GM19043 (cell line): ENCODE results near the gene ADCY4.
"Not testable (repeated sequence)": the region's sequence is repeated elsewhere in the genome, so short reads cannot be mapped to it uniquely, and the experiment has no call there.

Experiments used
- ATAC-seq: cut with Tn5 transposase; IDR thresholded peaks from one replicate; pipeline ENCODE4 v1.9.1; 2021; ENCODE audit warnings: low read depth; ENCODE audit not compliant: unreplicated experiment

The ADCY4 gene

DNA sequence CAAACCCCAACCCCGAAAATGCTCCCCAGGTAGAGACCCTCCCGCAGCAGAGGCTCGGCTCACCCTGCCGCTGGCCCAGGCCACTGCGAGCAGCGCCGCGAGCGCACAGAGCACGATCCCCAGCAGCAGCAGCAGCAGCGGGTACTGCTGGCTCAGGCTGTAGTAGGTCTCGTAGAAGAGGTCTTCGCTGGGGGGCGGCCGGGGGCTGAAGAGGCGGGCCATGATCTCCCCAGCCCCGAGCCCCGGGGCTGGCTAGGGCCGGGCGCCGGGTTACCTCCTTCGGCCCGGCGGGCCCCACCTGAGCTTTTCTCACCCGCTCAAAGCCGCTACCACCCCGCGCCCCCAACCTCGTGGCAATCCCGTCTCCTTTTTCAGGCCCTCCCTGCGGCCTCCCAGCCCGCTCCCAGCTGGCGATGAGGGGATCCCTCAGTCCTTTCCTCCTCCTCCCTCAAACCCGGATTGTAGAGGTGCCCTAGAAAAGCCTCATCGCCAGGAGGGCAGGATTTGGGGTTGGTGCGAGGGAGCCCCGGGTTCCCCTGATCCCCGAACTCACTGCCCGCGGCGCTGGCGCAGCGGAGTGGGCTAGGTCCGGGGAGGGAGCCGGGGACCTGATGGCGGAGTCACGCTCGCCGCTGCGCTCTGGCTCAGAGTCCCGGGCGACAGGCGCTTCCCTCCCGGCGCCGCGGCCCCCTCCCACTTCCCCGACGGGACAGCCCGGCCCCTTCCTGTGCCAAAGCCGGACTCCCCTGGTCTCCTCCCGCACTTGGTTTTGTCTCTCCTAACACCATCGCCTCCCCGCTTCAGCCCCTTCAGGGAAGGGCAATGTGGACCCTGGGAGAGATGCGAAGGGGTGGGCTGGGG lies at the start of gene ADCY4:
TSS of gene ADCY4 (minus strand) at position 641 of the 861 bp plus-strand sequence. CDS start at position 222, 419 bp downstream.
- no peak for ATAC-seq

DNA sequence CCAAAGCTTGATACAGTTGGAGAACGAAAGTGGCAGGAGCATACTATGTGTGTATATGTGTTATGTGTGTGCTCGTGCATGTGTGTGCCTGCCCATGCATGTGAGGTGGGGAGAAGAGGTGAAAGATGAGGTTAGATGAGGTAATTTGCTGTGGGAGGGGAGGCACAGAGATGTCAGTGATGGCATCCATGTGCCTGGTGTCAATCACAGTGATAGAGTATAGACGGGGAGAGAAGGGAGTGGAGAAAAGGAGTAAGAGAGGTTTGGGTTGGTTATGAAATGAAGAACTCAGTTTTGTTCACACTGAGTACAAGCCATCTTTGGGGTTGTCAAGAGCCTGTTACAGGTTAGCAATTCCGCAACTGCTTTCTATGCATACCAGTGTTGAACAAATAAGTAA lies 49.3 kb upstream of the ADCY4 start:
- ATAC-seq: no peak

DNA sequence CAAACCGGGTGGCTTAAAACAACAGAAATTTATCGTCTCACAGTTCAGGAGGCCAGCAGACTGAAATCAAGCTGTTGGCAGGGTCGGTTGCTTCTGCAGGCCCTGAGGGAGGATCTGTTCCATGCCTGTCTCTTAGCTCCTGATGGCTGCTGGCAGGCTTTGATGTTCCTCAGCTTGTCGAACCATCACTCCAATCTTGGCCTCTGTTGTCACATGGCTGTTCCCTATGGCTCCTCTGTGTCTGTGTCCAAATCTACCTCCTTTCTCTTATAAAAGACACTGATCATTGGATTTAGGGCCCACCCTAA lies 47.1 kb upstream of the ADCY4 start:
- ATAC-seq: no peak

DNA sequence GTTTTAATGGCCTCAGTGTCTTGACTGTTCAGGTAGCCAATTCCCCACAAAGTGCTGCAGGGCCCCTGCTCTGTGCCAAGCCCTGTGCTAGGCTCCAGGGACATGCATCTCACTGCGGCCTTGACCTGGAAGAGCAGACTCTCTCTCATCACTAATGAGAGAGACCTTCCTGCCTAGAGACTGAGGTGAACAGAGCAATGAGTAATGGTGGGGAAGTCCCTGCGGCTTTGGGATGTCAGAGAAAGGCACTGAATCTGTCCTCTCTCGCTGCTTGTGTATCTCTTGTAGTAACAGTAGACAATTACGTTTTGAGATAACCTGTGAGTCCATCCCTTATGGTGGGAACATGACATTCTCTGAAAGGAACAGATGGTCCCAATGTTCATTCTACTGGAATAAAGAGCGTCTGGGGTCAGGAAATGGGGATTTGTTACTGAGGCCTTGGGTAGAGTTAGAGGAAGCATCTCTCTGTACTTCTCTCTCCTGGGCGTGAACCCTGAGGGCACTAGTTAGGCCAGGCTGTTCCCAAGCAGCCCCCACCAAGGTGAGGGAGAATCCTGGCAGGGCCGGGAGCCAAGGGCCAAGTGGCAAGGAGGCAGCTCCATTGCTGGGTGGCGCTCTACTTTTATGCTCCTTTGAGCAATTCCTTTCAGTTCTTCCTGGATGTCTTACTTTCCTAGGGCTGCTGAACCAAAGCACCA lies 46.6 kb upstream of the ADCY4 start:
- ATAC-seq: no peak

DNA sequence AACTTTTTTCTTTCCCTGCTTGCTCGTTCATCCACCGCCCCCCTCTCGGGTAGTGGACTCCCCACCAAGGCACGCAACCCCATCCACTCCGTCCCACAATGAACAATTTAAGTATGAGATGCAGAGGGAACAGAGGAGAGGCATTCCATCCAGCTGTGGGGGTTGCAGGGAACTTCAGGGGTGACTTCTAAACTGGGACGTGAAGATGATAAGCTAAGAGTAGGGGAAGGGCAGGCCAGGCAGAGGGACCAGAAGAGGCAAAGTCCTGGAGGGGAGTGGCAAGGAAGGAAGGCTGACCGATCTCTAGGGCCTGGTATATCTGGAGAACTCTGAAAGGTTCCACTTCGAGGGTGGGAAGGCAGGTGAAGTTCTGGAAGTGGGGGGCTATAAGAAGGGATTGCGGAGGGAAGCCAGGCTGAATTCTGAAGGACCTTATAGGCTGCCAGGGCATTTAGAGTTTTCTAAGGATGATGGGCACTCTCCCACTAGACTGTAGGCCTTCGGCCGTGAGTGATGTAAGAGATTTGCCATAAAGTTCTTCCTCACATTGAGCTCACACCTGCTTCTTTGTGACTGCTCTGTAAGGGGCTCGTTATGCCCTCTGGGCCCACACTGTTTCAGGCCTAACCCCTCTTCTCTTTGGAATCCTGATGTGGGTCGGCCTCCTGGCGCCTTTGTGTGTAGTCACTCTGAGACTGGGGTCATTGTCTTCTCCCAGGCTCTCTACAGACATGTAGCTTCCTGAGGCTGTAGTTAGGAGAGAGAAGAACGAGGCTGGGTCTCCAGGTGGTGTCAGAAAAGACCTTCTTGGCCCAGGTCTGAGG lies 45.2 kb upstream of the ADCY4 start:
- no peak for ATAC-seq

DNA sequence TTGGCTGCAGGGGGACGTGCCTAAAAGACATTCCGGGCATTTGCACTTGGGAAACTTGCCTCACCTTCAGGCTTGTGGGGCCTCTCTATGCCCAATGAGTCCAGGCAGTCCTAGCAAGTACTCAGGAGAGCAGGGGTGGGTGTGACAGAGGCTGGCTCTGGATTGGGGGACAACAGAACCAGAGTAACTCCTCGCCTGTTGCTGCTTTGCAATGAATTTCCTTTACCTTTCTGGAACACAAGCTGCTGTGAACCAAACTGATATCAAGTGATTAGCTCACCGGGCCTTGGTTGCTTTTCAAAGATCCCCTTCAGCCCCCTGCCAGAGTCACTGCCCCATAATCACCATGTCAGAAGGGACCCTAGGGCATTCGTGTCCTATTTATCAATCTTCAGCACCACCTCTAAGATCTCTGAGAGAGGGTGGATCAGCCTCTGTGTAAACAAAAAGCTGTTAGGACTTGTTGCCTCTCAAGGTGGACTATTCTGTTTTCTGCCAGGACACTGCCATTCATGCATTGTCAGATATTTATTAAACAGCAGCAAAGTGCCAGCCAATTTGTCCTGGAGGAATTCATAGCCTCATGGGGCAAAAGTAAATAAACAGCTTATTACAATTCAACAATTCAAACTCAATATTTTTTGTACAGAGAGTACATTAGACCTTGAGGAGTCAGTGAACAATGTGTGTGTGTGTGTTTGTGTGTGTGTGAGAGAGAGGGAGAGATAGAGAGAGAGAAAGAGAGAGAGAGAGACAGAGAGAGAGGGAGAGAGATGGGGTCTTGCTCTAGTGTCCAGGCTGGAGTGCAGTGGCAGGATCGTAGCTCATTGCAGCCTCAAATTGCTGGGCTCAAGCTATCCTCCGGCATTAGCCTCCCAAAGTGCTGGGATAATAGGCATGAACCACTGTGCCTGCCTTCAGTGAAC lies 44.4 kb upstream of the ADCY4 start:
- no peak for ATAC-seq

DNA sequence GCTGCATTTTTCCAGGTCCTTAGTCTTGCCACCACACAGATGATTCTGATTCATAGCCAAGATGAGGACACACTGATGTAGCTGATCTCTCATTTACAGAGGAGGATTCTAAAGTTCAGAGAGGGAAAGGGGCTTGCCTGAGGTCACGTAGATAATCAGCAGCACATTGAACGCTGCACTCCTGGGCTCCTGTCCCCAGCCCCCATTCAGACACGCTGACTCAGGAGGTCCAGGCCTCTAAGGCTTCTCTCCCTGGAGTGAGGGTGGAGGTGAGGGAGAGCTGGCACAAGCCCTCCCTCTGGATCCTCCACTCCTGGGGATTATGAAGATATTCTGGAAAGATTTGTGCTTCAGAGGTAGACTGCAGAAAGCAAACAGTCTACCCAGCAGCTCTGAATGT lies 43.5 kb upstream of the ADCY4 start:
- no peak for ATAC-seq

DNA sequence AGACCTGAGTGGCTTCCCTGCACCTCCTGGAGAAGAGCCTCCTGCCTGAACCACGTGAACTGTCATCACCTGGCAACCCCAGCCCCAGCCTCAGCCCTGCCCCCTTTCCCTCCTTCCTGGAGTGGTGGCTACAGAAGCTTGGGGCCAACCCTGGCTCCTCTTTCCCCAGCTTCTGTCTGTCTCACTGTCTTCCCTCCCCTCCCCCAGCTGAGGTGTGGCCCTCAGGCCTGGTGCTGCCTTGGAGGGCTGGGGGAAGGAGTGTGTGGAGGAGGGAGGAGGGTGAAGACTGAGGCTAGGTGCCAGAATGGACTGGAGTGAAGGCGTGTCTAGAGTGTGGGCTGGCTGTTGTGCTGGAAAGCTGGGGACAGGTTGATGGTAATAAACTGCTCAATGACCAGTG lies 42.8 kb upstream of the ADCY4 start:
- no peak for ATAC-seq

DNA sequence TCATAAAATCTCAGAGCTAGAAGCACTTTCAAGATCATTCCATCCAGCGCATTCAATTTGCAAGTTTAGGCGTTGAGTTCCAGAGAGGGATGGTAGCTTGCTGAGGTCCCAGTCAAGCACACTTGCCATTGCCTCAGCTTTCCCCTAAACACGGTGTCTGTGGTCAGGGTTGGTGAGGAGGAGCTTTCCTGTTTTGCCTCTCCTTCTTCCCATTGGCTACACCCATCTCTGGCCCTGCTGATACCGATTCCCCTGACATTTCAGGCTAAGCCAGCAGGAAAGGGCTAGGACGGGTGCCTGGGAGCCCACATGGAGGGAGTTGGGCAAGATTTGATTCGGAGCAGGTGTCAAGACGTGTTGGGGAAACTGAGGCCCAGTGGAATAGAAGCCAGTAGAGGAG lies 42.3 kb upstream of the ADCY4 start:
- no peak for ATAC-seq

DNA sequence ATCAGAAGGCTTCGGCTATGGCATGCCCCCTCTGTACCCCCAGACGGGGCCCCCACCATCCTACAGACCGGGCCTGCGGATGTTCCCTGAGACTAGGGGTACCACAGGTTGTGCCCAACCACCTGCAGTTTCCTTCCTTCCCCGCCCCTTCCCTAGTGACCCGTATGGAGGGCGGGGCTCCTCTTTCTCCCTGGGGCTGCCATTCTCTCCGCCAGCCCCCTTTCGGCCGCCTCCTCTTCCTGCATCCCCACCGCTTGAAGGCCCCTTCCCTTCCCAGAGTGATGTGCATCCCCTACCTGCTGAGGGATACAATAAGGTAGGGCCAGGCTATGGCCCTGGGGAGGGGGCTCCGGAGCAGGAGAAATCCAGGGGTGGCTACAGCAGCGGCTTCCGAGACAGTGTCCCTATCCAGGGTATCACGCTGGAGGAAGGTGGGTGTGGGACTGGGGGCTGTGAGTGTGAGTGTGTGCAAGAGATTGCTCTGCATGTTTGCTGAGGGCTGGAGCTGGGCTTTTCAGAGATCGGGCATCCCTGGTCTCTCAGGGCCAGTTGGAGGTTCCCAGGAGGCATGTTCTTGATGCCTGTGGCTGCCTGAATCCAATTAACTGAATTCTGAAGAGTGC lies 41.7 kb upstream of the ADCY4 start:
- ATAC-seq: no peak

DNA sequence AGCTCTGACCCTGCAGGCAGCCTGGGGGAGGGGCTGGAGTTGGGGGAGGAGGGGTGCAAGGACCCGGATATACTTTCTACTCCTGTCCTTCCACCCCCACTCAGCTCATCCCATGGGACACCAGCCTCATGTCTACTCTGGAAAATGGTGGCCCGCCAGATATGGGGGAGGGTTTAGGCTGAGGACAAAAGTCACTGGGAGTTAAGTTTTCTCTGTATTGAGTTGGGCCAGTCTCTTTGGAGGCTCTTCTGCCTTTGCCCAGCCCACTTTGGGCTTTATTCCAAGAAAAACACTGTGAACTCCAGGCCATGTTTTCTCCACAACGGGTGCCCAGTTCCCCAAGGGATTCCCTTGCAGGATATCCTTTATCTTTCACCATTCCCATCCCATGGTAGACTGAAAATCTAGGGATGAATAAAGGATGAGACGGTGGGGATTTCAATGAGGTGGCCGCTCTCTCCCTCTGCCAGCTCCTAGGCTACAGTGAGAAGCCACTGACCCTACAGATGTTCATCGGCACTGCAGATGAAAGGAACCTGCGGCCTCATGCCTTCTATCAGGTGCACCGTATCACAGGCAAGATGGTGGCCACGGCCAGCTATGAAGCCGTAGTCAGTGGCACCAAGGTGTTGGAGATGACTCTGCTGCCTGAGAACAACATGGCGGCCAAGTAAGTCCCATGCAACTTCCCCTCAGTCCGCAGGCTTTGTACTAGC lies 38.0 kb upstream of the ADCY4 start:
- no peak for ATAC-seq

DNA sequence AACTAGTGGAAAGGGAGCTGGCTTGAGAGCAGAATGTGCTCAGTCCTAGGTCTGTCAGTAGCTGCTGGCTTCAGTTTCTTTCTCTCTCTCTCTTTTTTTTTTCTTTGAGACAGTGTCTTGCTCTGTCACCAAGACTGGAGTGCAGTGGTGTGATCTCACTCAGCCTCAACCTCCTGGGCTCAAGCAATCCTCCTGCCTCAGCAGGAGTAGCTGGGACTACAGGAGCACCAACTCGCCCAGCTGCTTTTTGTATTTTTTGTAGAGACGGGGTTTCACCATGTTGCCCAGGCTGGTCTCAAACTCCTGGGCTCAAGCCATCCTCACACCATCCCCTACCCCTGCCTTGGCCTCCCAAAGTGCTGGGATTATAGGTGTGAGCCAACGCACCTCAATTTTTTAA lies 36.7 kb upstream of the ADCY4 start:
- not testable (repeated sequence) for ATAC-seq

DNA sequence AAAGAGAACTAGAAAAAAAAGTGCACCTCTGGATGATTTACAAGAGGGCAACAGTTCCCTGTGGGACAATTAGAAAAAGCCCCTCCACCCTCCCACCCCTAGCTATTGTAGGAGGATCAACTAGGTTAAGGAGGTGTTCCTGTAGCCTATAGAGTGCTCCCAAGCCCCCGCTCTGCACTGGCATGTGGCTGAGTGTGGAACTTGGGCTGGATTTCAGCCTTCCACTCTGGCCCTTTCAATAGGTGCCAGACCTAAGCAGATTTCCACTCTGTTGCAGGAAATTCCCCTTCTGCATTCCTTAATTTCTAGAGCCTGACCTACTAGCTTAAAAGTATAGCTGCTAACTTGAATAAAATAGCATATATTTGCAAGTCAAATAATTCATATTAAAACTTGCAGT lies 35.9 kb upstream of the ADCY4 start:
- ATAC-seq: no peak

DNA sequence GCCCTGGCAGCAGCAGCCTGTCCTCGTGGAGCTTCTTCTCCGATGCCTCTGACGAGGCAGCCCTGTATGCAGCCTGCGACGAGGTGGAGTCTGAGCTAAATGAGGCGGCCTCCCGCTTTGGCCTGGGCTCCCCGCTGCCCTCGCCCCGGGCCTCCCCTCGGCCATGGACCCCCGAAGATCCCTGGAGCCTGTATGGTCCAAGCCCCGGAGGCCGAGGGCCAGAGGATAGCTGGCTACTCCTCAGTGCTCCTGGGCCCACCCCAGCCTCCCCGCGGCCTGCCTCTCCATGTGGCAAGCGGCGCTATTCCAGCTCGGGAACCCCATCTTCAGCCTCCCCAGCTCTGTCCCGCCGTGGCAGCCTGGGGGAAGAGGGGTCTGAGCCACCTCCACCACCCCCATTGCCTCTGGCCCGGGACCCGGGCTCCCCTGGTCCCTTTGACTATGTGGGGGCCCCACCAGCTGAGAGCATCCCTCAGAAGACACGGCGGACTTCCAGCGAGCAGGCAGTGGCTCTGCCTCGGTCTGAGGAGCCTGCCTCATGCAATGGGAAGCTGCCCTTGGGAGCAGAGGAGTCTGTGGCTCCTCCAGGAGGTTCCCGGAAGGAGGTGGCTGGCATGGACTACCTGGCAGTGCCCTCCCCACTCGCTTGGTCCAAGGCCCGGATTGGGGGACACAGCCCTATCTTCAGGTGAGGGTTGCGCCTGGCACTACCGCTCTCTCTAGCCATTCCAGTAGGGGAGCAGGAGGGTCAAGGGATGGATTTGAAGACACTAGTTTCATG lies 35.2 kb upstream of the ADCY4 start:
- ATAC-seq: no peak

DNA sequence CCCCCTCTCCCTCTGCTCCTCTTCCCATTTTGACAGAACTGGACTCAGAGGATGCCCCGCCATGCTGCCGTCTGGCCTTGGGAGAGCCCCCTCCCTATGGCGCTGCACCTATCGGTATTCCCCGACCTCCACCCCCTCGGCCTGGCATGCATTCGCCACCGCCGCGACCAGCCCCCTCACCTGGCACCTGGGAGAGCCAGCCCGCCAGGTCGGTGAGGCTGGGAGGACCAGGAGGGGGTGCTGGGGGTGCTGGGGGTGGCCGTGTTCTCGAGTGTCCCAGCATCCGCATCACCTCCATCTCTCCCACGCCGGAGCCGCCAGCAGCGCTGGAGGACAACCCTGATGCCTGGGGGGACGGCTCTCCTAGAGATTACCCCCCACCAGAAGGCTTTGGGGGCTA lies 34.6 kb upstream of the ADCY4 start:
- no peak for ATAC-seq

DNA sequence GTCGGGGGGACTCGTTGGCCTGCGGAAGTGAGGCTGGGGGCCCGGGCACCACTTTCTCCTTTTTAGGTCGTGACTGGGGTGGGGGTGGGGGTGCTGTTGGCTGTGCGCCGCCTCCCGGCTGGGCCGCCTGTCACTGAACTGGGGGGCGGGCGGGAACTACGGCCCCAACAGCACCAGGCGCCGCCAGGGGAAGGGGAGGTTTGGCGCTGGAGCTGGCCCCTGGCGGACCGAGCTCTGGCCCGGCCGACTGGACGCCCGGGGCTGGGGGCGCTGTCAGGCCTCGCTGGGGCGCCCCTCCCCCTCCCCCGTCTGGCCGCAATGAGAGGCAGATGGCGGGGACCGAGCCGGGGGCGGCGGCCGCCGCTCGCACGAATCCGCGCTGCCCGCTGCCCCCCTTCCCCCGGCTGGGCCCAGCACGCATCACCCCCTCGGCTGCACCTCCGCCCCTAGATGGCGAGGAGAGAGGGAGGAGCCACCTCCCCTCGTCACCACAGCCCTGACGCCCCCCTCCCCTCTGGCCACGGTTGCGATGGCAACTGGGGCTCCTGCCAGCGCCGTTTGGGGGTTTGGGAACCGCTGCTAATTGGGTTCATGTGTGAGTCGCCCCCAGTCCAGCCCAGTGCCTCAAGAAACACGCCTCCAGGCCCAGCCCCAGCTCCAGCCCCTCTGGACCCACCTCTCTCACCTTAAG lies 33.8 kb upstream of the ADCY4 start:
- no peak for ATAC-seq

DNA sequence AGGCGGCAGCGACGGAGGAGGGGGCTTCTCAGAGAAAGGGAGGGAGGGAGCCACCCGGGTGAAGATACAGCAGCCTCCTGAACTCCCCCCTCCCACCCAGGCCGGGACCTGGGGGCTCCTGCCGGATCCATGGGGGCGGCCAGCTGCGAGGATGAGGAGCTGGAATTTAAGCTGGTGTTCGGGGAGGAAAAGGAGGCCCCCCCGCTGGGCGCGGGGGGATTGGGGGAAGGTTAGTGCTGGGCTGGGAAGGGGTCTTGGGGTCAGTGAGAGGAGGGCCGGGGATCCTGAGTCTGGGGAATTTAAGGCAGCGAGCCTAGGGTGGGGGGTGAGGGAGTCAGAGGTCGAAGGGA lies 33.3 kb upstream of the ADCY4 start:
- no peak for ATAC-seq
